SKM-1 treated with dmso at 0.1 percent for 144 hours (cell line): ENCODE results near the gene DXO.

ENCODE experiments used
- DNase-seq: peaks from one replicate; lab custom pipeline; 2025; ENCODE audit not compliant: unreplicated experiment; lab: John Stamatoyannopoulos, UW

DXO gene

GRCh38 chr6:31958741-31959739 is 12.9 kb downstream of the DXO start, which contains the start of the genes NELFE and SKIC2:
Gene NELFE, minus strand, starts transcription at chr6:31958971. Its CDS starts 525 bp downstream, at chr6:31958446.
Gene SKIC2, plus strand, starts transcription at chr6:31959175. Its CDS starts 18 bp downstream, at chr6:31959193.
- DNase-seq, result peak; percentile 96

- no peak for DNase-seq
Observed at GRCh38 chr6:31958412-31958740, 13.6 kb downstream of the DXO start.

- DNase-seq, result no peak
Observed at GRCh38 chr6:31956796-31957195, 15.1 kb downstream of the DXO start.

- DNase-seq, result no peak
Observed at GRCh38 chr6:31954511-31954910, 17.4 kb downstream of the DXO start.

- DNase-seq, result no peak
Observed at GRCh38 chr6:31952890-31953289, 19.0 kb downstream of the DXO start.

GRCh38 chr6:31952140-31952805 is 19.7 kb downstream of the DXO start:
- DNase-seq, result no peak

GRCh38 chr6:31949926-31950548 is 21.9 kb downstream of the DXO start:
- no peak for DNase-seq

GRCh38 chr6:31948753-31949413 is 23.1 kb downstream of the DXO start:
- no peak for DNase-seq

- DNase-seq, result no peak
Observed at GRCh38 chr6:31948306-31948705, 23.6 kb downstream of the DXO start.

GRCh38 chr6:31947864-31948263 is 24.1 kb downstream of the DXO start:
- no peak for DNase-seq

- no peak for DNase-seq
Observed at GRCh38 chr6:31947070-31947675, 24.8 kb downstream of the DXO start.

- no peak for DNase-seq
Observed at GRCh38 chr6:31946370-31946885, 25.5 kb downstream of the DXO start.

GRCh38 chr6:31945507-31946369 is 26.2 kb downstream of the DXO start, which contains the start of gene CFB:
Gene CFB, plus strand, starts transcription at chr6:31946095. Its CDS starts 127 bp downstream, at chr6:31946222.
- no peak for DNase-seq

- DNase-seq, result no peak
Observed at GRCh38 chr6:31945154-31945506, 26.8 kb downstream of the DXO start.

GRCh38 chr6:31943742-31944141 is 28.2 kb downstream of the DXO start:
- no peak for DNase-seq

- no peak for DNase-seq
Observed at GRCh38 chr6:31940256-31940664, 31.7 kb downstream of the DXO start.

GRCh38 chr6:31935823-31936222 is 36.1 kb downstream of the DXO start:
- no peak for DNase-seq

- DNase-seq, result no peak
Observed at GRCh38 chr6:31935021-31935420, 36.9 kb downstream of the DXO start.

- DNase-seq, result no peak
Observed at GRCh38 chr6:31933537-31933936, 38.4 kb downstream of the DXO start.
